ENCODE results near the gene DENND1A.
A peak's percentile ranks its signal among the peaks of the same experiment; 100 is the strongest.

The DENND1A gene

DNA sequence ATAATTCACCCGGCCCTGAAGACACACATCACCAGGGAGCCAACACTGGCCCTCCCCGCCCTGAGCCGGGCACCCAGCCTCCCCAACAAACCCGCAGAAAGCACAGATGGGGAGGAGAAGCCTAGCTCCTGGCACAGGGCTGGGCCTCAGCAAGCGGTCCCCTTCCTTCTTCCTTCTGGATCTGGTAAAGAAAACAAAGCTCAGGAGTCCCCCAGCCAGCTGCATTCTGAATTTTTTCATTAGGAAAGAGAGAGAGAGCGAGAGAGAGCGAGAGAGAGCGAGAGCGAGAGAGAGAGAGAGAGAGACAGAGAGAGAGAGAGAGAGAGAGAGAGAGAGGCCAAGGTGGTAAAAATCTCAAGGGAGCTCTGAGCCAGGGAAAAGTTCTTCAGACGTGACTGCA is 378.2 kb downstream of the DENND1A start:
- DNase-seq = no peak

DNA sequence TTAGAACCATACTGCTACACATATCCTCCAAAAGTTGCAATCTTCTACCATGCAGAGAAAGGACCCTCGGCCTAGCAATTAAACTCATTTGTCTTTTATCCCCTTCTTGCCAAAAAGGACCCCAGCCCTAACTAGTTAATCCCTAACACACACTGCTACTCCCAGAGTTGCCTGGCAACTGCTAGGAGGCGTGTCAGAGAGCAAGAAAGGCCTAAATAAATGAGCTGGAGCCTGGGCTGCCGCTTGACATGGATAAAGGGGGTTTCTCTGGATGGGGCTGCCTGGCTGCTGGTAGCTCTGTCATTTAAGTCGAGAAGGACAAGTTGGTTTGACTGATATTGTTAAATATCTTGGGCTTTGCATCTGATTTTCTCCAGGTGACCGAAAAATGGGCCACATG is 379.1 kb downstream of the DENND1A start:
- DNase-seq = no peak

DNA sequence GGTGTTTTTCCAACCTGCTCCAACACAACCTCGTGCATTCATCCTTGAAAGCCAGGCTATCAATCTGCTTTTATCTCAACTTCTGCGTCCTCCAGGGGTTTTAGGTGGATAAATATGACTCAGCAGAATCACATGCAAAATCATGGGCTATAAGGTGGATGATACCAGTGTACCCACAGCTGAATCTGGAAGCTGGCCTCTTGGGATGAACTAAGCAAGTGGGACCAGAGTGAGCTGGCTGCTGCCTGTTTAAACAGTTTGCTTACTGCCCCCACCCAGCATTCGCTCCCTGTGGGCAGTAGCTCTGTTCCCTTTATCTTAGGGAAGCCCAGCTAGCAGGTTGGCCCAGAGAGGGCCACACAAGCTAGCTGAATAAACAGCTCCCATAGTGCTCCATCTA is 379.9 kb downstream of the DENND1A start:
- no peak for DNase-seq

DNA sequence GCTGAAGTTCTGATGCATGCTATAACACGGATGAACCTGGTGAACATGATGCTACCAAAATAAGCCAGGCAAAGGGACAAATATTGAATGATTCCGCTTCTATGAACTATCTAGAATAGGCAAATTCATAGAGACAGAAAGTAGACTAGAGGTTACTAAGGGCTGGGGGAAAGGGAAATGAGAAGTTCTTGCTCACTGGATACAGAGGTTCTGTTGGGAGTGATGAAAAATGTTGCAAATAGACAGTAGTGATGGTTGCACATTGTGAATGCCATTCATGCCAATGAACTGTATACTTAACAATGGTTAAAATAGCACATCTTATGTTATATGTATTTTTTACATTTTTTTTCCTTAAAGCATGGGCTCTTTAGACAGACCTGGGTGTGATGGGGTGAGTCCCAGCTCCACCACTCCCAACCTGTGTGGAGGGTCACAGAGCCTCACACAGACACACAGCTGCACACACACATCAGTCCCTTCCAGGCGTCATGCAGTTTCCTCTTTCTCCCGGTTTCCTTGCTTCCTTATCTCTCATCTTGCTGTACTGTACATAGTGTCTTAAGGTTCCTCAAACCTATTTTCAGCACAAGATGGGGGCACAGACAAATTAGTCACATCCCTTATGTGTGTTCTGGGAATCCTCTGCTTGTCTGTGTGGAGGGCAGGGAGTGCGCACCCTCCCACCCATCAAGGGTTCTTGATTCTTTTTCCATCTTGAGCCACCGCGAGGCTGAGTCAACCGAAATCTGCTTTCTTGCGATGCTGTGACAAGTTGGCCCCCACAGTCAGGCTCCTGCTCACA is 381.0 kb downstream of the DENND1A start:
- DNase-seq = no peak

DNA sequence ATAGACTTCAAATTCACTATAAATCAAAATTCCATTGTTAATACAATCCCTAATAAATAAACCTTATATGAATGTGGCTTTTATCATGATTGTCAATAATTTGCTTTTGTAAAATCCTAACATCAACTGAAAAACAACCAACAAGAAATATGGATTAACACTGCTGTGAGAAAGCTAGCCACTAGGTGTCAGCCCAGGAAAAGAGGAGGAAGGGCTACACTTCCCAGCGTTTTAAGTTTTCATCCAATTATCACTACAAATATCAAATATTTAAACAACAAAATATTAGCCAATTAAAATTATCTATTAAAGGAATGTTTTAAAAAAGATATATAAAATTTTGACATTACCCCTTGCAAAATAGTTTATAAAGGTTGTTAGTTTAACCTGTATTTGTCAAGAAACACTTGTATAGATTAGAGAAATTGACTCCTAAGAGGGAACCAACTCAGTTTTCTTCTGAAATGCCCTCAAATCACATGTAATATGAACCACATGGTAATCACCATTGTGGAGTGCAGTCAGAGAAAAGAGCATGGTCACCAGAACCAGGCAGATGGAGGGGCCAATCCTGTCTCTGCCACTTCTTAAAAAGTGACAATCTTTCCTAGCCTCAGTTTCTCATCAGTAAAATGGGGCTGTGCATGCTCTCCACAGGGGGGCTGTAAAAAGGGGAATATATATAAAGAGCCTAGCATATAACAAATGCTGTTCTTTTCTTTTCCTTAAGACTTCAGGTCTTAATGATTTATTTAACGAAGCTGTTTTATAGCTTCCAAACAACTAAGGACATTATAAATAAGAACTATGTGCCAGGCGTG is 385.7 kb downstream of the DENND1A start:
- peak; percentile 30 for DNase-seq

DNA sequence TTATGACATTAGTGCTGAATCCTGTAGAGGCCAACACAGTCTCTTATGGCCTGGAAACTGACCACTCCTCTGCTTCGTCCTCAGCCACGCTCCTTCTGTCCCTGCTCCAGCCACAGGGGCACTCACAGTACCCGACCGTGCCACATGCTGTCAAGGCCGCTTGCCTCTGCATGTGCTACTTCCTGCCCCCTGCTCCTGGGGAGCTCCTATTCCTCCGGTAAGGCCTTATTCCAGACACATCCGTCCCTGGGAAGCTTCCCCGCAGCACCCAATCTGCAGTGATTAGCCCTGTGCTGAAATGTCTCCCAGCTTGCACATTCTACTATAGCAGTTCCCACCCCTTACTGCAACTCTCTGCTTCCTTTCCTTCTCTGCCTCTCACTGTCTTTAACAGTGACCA is 386.4 kb downstream of the DENND1A start:
- no peak for DNase-seq

DNA sequence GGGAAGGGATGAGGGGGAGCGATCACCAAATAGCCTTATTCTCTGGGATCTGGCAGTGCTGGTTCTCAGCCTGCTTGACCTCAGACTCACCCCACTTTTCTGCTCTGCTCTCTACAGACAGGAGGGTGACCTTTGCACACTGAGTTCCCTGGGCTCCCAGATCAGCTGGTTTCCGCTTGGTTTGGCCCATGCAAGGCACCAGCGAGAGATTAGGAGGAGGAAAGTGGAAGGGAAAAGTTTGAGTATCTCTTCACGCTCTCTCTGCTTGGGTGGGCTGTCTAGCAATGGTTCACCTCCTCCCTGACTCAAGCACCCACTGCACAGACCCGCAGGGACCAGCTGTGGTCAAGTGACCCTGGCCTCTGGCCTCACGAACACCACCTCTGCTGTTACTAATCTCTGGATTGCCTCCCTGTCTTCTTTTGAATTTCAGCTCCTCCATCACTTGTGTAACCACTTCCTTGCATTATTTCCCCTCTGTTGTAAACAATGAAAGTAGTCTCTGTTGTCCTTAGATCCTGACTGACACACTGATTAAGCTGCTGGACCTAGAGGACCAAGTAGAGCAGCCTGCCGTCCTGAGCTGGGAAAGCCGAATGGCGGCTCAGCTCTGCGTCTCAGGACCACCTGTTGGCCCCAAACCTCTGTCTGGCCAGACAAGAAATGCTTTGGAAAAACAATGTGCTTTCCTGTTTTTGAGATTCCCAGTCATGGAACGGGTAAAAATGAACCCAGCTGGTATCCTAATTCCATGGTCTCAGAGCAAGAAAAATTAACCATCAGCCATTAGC is 387.3 kb downstream of the DENND1A start:
- no peak for DNase-seq

DNA sequence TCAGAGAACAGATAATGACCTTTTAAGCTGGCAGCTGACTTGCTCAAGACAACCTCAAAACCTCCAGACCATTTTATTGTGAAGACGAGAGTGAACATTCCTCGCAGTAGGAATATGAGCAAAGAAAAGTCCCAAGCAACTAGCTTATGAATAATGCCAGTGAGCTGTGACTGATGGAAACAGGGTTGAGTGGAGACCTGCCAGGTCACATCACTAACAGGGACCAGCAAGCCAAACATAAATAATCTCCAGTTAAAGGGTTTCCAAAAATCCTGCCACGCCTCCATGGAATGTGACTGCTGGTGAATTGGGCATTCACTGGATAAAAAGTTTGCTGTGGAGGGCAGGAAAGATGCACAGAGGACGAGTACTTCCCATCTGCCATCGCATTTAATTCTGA is 388.5 kb downstream of the DENND1A start:
- DNase-seq = no peak

DNA sequence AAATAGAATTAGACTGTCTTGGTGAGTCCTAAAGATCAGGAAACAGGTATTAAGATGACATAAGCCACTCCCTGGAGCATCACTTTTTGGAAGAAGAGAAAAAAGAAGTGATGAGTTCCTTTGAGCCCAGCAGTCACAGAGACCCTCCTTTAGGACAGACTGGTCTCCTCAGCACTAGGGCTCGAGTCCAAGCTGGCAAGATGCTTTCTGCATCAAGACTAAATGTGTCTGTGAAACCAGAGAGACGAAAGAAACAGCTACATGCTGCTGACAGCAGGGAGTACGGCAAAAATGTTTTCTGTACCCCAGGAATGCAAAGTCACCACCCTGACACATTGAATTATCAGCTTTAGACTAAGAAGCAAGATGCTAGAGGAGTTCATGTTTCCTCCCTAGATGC is 389.5 kb downstream of the DENND1A start:
- no peak for DNase-seq

DNA sequence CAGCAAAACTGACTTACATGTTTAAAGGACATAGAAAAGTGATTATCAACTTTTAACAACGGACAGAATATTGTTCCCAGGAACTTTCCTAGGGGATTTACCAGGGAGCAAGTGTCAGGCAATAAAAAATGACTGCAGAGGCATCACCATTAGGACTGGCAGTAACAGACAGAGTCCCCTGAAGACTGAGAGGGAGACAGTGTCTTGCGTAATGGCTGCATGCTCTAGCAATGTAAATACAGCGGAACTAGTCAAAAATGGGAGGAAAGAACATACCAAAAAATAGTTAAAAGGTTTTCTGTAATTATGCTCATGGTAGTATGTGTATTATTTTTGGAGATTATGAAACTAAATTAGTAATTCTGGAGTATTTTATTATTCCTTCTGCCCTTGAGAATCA is 392.1 kb downstream of the DENND1A start:
- DNase-seq = no peak

DNA sequence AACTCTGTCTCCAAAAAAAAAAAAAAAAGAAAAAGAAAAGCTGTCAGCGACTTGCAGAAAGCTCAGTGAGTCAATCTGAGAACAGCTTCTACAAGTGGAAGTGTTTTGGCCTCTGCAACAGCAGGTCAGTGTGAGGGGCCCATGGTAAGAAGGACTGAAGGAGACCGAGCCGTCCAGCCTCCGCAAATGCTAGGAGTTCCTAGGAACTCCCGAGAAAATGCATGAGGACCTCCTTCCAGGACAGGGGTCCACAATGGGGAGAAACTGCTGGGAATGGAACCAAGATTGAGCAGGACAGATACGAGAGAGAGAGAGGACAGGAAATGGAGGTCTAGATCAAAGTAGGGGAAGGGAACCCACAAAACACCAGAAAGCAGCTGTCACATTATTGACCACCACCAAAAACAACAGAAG is 393.5 kb downstream of the DENND1A start:
- DNase-seq = no peak

DNA sequence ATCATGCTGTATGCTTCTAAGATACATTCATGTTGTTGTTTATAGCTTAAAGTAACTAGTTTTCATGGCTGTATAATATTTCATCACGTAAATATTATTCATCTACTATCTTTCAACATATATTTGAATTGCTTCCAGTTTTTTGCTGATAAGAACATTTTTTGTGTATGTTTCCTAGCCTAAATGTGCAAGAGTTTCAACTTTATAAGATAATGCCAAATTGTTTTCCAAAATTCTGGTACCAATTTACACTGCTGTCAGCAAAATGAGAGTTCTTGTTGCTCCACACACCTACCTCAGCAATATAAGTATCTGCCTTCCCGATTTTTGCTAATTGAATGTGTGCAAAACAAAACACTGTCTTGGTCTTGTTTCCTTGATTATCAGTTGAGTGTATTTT is 395.6 kb downstream of the DENND1A start:
- no peak for DNase-seq

DNA sequence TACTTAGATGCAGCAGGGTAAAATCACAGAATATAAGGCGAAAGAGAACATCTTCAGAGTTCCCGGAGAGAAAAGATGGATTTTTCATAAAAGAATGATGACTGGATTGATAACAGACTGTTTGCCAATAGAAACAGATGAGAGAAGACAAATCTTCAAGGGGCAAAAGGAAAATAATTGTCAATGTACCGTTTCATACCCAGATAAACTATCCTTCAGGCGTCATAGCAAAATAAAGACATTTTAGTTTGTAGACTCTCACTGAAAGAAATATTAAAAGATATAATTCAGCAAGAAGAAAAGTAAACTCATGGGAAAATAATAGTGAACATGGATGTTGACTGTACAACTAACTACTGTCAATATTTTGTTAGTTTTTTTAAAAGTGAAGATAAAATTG is 399.7 kb downstream of the DENND1A start:
- no peak for DNase-seq

DNA sequence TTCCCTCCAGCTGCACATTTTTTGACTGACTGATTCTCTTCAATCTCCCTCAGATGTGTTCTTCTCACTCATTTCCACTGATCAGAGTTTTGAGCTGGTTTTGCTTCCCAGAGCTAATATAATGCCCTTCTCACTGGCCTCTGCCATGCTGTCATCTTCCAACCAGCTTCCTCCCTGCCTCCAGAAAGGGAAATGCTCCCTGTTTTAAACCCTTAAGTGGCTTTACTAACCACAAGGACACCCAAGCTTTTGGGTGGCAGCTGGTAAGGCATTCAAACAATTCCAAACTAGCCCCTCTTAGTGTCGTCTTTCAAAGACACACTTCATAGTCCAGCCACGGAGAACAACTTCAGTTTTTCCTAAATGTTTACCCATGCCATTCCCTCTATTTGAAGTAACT is 401.4 kb downstream of the DENND1A start:
- DNase-seq = no peak

DNA sequence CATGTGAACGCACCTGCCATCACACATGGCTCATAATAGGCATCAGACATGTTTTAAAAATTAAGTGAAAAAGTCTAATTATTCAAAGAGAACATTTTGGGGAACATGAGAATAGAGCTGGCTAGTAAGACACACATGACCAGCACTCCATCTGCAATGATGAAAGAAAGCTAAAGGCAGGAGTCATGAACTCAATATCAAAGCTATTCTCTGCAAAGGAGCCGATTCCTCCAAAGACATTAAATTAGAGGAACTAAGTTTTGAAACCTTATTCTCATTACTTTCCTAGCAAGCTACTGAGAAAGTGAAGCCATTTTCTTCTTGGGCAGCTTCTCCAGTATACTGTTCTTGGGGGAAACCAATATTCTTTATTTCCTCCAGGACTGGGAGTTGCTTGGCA is 401.9 kb downstream of the DENND1A start:
- no peak for DNase-seq

DNA sequence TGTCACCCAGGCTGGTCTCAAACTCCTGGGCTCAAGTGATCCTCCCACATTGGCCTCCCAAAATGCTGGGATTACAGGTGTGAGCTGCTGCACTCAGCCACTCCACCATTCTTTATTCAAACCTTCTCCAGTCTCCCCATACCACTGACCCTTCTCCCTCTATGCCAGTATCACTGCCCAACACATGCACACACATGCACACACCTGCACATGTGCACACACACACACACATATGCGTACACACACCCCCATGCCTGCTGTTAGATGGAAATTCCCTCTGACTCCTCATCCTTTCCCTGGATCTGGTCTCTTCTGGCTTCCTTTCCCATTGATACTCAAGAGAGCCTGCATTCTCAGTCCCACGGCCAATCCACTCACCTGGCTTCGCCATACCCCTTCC is 404.0 kb downstream of the DENND1A start:
- DNase-seq = no peak

DNA sequence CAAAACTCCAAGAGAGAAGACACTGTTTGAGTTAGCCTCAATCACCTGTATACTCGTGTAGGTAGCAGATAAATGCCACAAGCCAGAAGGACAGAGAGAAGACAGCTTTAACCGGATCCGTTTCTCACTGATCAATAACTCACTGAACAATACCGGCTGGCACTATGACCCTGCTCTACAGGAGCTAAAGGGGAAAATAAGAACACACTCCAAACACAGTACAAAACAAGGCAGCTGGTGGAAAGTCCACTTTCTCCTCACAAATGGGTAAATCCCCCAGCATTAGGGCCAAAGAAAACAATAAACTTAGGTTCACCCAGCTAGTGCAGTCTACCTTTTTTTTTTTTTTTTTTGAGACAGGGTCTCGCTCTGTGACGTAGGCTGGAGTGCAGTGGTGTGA is 404.5 kb downstream of the DENND1A start:
- DNase-seq = no peak

DNA sequence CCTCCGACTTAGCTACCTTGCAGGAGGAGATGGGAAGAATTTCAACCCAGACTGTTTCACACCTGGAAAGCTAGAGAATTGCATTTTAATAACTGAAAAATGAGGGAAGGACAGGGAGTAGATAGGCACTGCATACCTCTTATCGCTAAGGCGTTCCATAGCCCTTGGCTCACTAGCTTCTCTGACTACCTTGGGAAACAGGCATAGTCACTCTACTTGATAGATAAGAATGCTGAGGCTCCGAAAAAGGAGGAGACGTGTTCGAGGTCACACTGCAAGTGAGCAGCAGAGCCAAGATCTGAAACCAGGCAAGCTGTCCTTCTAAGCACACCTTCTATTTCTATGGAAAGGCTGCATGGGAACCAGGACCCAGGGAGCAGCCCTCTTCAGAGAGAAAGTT is 405.1 kb downstream of the DENND1A start:
- DNase-seq = no peak

DNA sequence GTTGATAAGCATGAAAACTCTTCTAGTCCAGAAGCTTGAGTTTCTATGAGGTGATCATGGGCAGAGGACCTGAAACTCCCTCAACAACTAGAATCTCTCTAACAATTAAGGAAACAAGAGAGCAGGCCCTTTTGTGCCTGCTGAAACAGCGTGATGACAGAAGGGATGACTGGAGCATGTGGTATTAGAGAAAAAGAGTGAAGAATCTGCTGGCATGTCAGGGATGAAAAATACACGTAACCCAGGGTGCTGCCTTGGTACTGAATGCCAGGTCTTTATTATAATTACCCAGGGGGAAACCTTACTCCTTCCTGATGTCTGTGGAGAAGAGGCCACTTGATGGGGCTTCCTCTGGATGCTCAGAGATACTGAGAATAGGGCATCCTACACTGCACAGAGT is 406.1 kb downstream of the DENND1A start:
- DNase-seq = no peak

DNA sequence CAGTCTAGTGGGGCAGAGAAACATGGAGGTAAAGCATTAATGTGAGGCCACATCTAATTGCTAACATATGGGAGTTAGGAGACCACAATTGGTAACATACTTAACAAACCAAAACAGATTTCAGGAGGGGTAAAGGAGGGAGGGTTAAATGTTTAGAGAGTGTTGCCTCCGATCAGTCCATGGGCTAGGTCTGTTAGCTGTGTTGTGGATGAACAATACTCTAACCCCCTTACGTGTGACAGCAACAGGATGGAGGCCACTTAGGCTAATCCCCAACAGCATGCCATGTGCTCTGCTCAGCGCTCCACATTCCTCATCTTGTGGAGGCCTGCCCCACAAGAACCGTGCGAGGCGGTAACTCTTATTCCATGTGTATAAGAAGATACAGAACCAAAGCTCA is 406.9 kb downstream of the DENND1A start:
- DNase-seq = no peak

DNA sequence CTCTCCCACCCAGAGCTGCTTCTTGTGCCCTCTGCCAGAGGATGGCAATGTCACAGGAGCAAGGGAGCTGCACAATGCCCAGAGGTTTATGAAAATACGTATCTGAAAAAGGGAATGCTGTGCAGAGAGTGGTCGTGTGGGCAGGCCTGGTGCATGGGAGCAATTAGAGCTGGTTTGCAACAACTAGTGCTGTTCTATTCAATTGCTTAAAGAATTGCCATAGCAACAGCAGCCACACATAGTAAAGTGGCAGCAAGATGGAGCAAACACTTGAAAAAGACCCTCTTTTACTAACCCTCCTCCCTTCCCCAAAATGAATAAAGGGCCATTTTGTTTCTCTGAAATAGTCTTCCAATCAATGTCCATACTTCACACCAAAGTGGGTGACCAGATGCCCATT is 407.7 kb downstream of the DENND1A start:
- DNase-seq = no peak

DNA sequence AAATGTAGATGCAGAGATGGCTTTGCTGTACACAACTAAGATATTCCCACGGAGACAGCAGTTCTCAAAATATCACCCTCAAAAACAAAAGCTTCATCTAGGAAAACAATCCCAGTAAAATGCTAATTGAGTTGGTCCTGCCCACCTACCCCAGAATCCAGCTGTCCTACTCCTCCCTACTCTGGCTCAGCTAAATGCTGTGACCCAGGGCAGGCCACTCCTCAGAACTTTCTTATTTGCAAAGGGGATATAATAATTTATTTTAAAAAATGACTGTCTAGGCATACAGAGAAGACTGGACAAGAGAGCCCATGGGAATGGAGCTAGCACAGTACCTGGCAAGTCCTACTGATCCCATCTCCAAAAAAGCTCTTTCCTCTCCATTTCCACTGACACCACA is 411.6 kb downstream of the DENND1A start:
- DNase-seq = no peak

DNA sequence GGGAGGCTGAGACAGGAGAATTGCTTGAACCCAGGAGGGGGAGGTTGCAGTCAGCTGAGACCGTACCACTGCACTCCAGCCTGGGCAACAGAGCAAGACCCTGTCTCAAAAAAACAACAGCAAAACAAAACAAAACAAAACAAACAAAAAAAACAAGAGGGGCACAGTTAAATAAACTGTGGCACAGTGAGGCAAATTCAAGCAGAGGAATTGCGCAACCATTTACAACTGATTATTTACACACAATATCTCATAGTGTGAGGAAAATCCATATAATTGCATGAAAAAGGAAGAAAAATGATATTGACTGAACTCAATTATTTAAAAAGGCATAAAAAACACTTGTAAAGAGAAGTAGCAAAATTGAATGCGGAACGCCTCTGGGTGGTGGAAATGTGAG is 412.4 kb downstream of the DENND1A start:
- no peak for DNase-seq

DNA sequence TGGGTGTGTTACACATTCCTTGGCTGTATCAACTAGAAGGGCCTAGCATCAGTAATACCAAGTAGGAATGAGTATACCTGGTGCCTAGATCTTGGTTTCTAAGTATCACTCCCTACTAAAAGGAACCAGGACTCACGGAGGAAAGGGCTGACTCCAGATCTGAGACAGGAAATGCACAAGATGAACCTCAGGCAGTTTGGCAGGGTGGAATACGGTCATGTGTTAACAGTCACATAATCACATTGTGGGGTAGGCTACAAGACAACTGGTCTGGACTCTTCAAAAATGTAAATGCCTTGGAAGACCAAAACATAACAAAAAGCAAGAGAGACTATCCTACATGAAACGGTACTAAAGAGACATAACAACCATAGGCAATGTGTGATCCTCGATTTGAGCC is 415.2 kb downstream of the DENND1A start:
- DNase-seq = no peak

Data from CD4-positive, alpha-beta T cell treated with Interleukin-17A for 1 hour (primary cell).